Heart right ventricle (tissue), 16 donors: ENCODE measurements around the gene CEP112. TPM values are rescaled to one million over a fixed set of nuclear protein-coding genes. Genes with fewer than 3 reads are reported as not detected.

Experiments used
- ATAC-seq, 8 donors: fragments of 200-7000 bp; cut with Tn5 transposase; one replicate each; pipeline ENCODE4 v1.9.1; 2020; ENCODE audit warnings: mild to moderate bottlenecking in 8 of 8, moderate library complexity in 8 of 8, moderate number of reproducible peaks in 1 of 8
- DNase-seq, 2 donors: peaks; one replicate each; pipeline ENCODE4 v3.0.0-alpha.2; 2020
- H3K27ac ChIP-seq, 10 donors: fragments of 200-600 bp; sonication (generic) in 2 of 10; one replicate each; pipeline versions ENCODE4 v1.5.0 to v1.8.0; 2020 to 2022; ENCODE audit warnings: mild to moderate bottlenecking in 3 of 10
- H3K27me3 ChIP-seq, 7 donors: fragments of 200-600 bp; one replicate each; pipeline ENCODE4 v1.8.0; 2021 to 2022; ENCODE audit warnings: mild to moderate bottlenecking in 2 of 7
- H3K36me3 ChIP-seq, 9 donors: fragments of 200-600 bp; sonication (generic) in 1 of 9; one replicate each; pipeline versions ENCODE4 v1.5.0 to v1.8.0; 2020 to 2022; ENCODE audit warnings: mild to moderate bottlenecking in 2 of 9
- H3K4me1 ChIP-seq, 9 donors: fragments of 200-600 bp; sonication (generic) in 1 of 9; one replicate each; pipeline versions ENCODE4 v1.5.0 to v1.8.0; 2020 to 2022; ENCODE audit warnings: mild to moderate bottlenecking in 4 of 9
- H3K4me3 ChIP-seq, 10 donors: fragments of 200-600 bp; sonication (generic) in 2 of 10; one replicate each; pipeline versions ENCODE4 v1.5.0 to v1.8.0; 2020 to 2022; ENCODE audit warnings: mild to moderate bottlenecking in 7 of 10, moderate library complexity in 2 of 10
- H3K9me3 ChIP-seq, 11 donors: fragments of 200-600 bp in 10 of 11; sonication (generic) in 2 of 11; one replicate each; pipeline versions ENCODE4 v1.5.0 to v1.8.0; 2013 to 2022; ENCODE audit warnings: mild to moderate bottlenecking in 2 of 11, control low read depth in 1 of 11, moderate library complexity in 1 of 11
- whole genome bisulfite sequencing, 2 donors: extraction: QIAGEN DNeasy Blood & Tissue Kit; methylation state at CpG; one replicate each; pipeline ENCODE4 v1.1.7; 2013; ENCODE audit warnings: inconsistent platforms in 1 of 2; 5-methylcytosine and 5-hydroxymethylcytosine counted together
- intact Hi-C, 10 donors: fragments of 100-400 bp; cut with DNase I; formaldehyde crosslinking; loops; one replicate each; pipeline versions ENCODE4 v1.11.1 to v1.14.2; 2022
- polyA plus RNA-seq, 2 donors: library from polyadenylated mRNA; stranded (reverse); fragments of 200-250 nt; gene quantifications; one replicate each; pipeline ENCODE4 v1.2.3, GENCODE V29; 2013
- total RNA-seq, 10 donors: library from RNA; stranded (reverse); fragmentation: NEBNext Ultra II Directional in 3 of 10; extraction: Animal tissue kit (Norgen Biotek cat#: 25700) in 3 of 10; gene quantifications; one replicate each; pipeline versions ENCODE4 v1.2.1 to v1.2.4, GENCODE V29; 2021 to 2023
- TF ChIP-seq, protein P1 (sequence below), 9 donors: fragments of 200-600 bp; sonication (generic) in 2 of 9; IDR thresholded peaks; one replicate each; pipeline versions ENCODE4 v1.5.0 to v1.8.0; 2021 to 2022; ENCODE audit warnings: antibody characterized with exemption in 9 of 9, mild to moderate bottlenecking in 5 of 9, moderate library complexity in 1 of 9
- donor health status: Arrhythmogenic right ventricular cardiomyopathy.
- donor health status: ischemic (EF 13 %, LVEDD 7.1; RV severe dilation, severe dysfunction).
- donor health status: healthy with polysubstance abuse.
- donor health status: DM: no; HTN: yes; CAD: no.
- donor health status: DM: no; HTN: no; CAD: no.
- donor health status: ischemic (EF 25% LVEDD 6.9; RV normal size, moderate dysfunction).
- donor health status: ischemic (EF 25% LVEDD 5.7; RV mildly dilated, moderate dysfunction).
- donor health status: healthy.
- donor health status: DM: yes; HTN: yes; CAD: no.
- donor health status: Ischemic cardiomyopathy.
- donor health status: ischemic (EF 35%, LVEDD 5.7; RV mildly dilated, moderate dysfunction).
- donor health status: nonischemic (EF 11% LVEDD 7.7; RV severe dilation, severe dysfunction).
- donor health status: DM: yes; HTN: yes; CAD: no.
- donor health status: PGD.
- donor health status: ischemic (EF 29% LVEDD 5.4; RV normal size, mild dysfunction).
- donor health status: nonischemic (EF 23%, LVEDD 6.1; RV moderate dilation, normal function).

The CEP112 gene
- total and polyA plus RNA-seq, 12 donors: 6.7 to 30.0 (median 16.3) TPM

DNA sequence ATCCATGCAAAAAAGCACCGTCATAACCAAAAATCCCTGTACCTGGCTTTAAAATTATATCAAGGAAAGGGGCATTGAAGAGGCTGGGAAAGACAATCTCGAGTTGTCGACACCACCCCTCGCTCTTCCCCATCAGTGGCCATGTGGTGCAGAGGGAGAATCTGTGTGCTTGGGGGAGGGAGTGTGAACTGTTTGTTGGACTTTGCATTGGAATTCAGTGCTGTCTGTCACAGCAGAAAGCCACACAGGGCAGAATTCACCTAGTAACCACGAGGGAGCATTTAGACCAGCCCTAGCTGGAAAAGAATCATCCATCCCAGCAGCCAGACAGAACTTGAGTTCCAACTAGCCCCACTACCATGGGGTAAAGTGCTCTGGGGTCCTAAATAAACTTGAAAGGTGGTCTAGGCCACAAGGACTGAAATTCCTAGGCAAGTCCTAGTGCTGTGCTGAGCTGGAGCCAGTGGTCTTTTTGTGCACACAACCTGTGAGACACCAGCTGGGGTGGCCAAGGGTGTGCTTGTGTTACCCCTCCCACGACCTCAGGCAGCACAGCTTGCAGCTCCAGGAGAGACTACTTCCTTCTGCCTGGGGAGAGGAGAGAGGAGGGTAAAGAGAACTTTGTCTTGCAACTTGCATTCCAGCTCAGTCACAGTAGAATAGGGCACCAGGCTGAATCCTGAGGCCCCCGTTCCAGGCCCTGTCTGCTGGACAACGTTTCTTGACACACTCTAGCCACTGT is 11.5 kb upstream of the CEP112 start:
- H3K4me1 ChIP-seq: peaks cover 0 to 9% (median 0%) of the 10 kb centered on the region in 9 donors

DNA sequence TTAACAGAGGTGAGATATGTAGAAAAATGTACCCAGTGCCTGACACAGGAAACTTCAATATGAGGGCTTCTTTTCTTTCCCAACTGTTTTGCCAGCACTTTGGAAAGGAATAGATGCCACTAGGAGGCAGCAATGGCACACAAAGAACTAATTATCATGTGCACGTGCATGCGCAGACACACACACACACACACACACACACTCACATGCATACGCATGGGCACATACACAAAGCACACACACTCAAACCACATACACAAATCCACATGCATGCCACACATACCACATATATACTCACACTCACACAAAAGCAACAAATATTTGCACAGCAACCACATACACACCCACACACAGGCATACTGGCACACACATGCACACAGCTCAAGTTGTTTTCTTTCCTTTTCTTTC is 8.8 kb upstream of the CEP112 start:
- intact Hi-C loops: loop anchor here in 4 of 10 donors (5.0 to 10.0 kb wide), 3 partner anchors 364 to 472 kb away; no protein-coding TSS in a partner anchor
- ATAC-seq (peak in 3 of 8 donors; percentile 27 to 52 (median 45)), DNase-seq (peak in 1 of 2 donors; percentile 29)
- Histone ChIP-seq H3K27ac (no peak overlapping the region), H3K4me1 (no peaks in the 10 kb centered on the region), H3K4me3 (no peak overlapping the region), H3K9me3 (no peaks in the 10 kb centered on the region), H3K27me3 (no peaks in the 10 kb centered on the region), H3K36me3 (no peaks in the 10 kb centered on the region)
- TF ChIP-seq, protein P1, sequence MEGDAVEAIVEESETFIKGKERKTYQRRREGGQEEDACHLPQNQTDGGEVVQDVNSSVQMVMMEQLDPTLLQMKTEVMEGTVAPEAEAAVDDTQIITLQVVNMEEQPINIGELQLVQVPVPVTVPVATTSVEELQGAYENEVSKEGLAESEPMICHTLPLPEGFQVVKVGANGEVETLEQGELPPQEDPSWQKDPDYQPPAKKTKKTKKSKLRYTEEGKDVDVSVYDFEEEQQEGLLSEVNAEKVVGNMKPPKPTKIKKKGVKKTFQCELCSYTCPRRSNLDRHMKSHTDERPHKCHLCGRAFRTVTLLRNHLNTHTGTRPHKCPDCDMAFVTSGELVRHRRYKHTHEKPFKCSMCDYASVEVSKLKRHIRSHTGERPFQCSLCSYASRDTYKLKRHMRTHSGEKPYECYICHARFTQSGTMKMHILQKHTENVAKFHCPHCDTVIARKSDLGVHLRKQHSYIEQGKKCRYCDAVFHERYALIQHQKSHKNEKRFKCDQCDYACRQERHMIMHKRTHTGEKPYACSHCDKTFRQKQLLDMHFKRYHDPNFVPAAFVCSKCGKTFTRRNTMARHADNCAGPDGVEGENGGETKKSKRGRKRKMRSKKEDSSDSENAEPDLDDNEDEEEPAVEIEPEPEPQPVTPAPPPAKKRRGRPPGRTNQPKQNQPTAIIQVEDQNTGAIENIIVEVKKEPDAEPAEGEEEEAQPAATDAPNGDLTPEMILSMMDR (IDR thresholded peaks at IDR 0.05): peak; percentile 33 to 71 (median 54)
- 7 to 8% methylated on average over 3 of the region's 3 CpGs for WGBS, 2 donors

More for the DNA sequence above, 11.5 kb upstream of the CEP112 start:
- TF ChIP-seq, protein P1 (IDR thresholded peaks at IDR 0.05): no peak
- WGBS, 2 donors: 87 to 88% methylated on average over 8 of the region's 8 CpGs
- no peak overlapping the region for H3K27ac ChIP-seq
- H3K9me3 ChIP-seq: peaks cover 0 to 4% (median 0%) of the 10 kb centered on the region in 11 donors
- intact Hi-C loops: loop anchor here in 4 of 10 donors (5.0 to 10.0 kb wide), 3 partner anchors 361 to 469 kb away; no protein-coding TSS in a partner anchor
- H3K36me3 ChIP-seq: no peaks in the 10 kb centered on the region
- ATAC-seq (no peak), DNase-seq (no peak)
- no peak overlapping the region for H3K4me3 ChIP-seq
- no peaks in the 10 kb centered on the region for H3K27me3 ChIP-seq

DNA sequence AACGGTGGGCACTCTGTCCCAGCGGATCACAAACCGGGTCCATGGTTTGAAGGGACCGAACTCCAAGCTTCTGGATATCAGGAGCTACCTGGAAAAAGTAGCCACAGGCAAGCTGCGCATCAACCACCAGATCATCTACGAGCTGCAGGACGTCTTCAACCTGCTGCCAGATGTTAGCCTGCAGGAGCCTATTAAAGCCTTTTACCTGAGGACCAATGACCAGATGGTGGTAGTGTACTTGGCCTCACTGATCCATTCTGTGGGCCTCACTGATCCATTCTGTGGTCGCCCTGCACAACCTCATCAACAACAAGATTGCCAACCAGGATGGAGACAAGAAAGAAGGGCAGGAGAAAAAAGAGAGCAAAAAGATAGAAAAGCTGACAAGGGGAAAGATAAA is 6.3 kb upstream of the CEP112 start:
- WGBS, 2 donors: 95 to 97% methylated on average over 8 of the region's 8 CpGs
- intact Hi-C loops: loop anchor here in 1 of 10 donors (10.0 kb wide), 1 partner anchor 707 kb away; no protein-coding TSS in a partner anchor
- DNase-seq: no peak
- H3K27ac ChIP-seq: no peak overlapping the region
- TF ChIP-seq, protein P1 (IDR thresholded peaks at IDR 0.05): no peak
- no peaks in the 10 kb centered on the region for H3K9me3 ChIP-seq
- no peaks in the 10 kb centered on the region for H3K27me3 ChIP-seq
- no peaks in the 10 kb centered on the region for H3K36me3 ChIP-seq
- no peaks in the 10 kb centered on the region for H3K4me1 ChIP-seq
- ATAC-seq: no peak
- no peak overlapping the region for H3K4me3 ChIP-seq

DNA sequence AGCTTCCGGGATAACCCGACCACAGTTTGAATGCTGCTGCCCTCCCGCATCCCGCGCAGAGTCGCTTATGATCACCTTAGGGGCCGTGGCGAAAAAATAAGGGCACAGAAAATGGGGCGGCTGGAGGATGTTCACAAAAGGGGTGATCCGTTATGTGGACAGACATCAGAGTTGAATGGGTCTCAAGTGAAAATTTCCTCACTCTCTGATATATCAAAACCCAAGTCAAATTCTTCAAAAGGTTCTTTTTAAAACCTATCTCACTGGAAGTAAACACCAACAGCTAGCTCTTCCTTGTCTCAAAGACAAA is 400 bp upstream of the CEP112 start:
- no peaks in the 10 kb centered on the region for H3K36me3 ChIP-seq
- DNase-seq (no peak), ATAC-seq (no peak)
- 3% methylated on average over 10 of the region's 10 CpGs for WGBS, 2 donors
- intact Hi-C loops: loop anchor here in 1 of 10 donors (10.0 kb wide), 1 partner anchor 712 kb away; no protein-coding TSS in a partner anchor
- peak overlapping the region; percentile 12 to 94 (median 83) for H3K4me3 ChIP-seq
- H3K9me3 ChIP-seq: no peaks in the 10 kb centered on the region
- peaks cover 0 to 39% (median 21%) of the 10 kb centered on the region in 9 donors for H3K4me1 ChIP-seq
- TF ChIP-seq, protein P1 (IDR thresholded peaks at IDR 0.05): no peak
- H3K27me3 ChIP-seq: no peaks in the 10 kb centered on the region
- H3K27ac ChIP-seq: peak overlapping the region; percentile 69 to 91 (median 81)
